ENCODE data around the gene GADD45G.

Gene GADD45G

GRCh38 chr9:89612566-89613278, 7.9 kb downstream of the GADD45G start:
- TF ChIP-seq CTCF (conservative IDR thresholded peaks at IDR 0.05): no peak

DNA sequence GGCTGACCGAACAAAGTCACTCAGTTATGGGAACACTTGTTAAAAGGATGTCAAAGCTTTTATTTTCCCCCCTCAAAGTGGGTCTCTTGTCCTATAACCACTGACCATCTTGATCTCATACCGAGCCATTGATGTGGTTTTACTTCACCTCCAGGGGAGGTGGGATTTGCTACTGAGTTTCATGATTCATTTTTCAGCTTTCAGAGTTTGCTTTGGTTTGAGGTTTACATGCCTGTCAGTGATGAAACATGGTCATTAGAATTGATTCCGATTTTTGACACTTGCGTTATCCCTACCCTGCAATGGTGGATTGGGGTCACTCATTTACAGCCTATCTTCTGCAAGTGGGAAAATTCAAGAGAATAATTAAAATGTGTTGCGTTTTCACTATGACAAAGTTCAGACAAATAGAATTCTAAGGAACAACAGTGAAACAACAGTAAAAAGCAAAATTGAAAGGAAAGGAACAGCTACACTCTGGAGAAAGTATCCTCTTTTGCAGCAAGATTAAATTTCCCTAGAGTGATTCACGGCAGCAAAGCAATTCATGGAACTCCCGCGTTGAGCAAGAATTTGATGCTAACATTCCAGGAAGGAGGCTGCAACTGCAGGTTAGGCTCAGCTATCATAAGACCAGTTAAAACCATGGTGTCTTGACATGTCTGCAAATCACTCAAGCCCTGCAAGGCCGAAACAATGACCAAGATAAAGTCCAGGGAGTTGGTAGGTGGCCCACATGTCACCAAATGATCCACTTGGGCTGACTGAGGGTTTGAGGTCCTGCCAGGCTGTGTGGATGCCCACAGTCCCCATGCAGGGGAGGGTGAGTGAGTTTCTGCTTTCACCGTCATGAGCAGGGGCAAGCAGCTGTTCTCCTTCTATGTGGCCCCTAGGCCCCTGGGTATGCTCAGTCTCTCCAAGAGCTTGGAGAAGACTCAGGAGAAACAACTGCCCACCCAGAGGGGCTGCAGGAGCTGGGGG, 9.4 kb downstream of the GADD45G start:
- no peak for TF ChIP-seq CTCF (conservative IDR thresholded peaks at IDR 0.05)
- H3K27ac ChIP-seq: no peak overlapping the region

More at GRCh38 chr9:89612566-89613278, 7.9 kb downstream of the GADD45G start:
- H3K27ac ChIP-seq: no peak overlapping the region

GRCh38 chr9:89615661-89616060, 10.8 kb downstream of the GADD45G start:
- TF ChIP-seq CTCF (conservative IDR thresholded peaks at IDR 0.05): no peak
- H3K27ac ChIP-seq: no peak overlapping the region

GRCh38 chr9:89616411-89616810, 11.6 kb downstream of the GADD45G start:
- no peak overlapping the region for H3K27ac ChIP-seq
- no peak for TF ChIP-seq CTCF (conservative IDR thresholded peaks at IDR 0.05)

DNA sequence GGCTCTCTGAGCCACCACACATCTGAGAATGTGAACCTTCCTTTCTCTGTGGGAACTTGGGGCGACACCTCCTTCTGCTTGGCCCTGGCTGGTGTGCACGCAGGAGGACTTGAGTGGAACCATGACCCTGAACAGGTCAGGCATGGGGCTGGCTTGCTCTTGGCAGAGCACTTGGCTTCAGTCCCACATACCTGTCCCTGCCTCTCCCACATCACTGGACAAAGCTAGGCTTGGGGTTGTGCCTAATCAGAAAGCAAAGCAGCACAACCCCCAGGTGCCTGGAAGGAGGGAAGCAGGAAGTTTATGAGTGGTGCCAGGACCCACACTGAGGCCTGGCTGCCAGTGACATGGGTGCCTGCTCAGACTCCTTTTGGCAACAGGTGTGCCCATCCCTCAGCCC, 13.2 kb downstream of the GADD45G start:
- no peak overlapping the region for H3K27ac ChIP-seq
- no peak for TF ChIP-seq CTCF (conservative IDR thresholded peaks at IDR 0.05)

- TF ChIP-seq CTCF (conservative IDR thresholded peaks at IDR 0.05): no peak
- no peak overlapping the region for H3K27ac ChIP-seq
Observed at GRCh38 chr9:89619019-89619418, 14.2 kb downstream of the GADD45G start.

- no peak overlapping the region for H3K27ac ChIP-seq
- no peak for TF ChIP-seq CTCF (conservative IDR thresholded peaks at IDR 0.05)
Observed at GRCh38 chr9:89619424-89620138, 14.8 kb downstream of the GADD45G start.
